HG03103 (cell line): ENCODE data around the gene ID2.

Experiments used
- ATAC-seq: cut with Tn5 transposase; IDR thresholded peaks from one replicate; pipeline ENCODE4 v1.9.1; 2021; ENCODE audit warnings: low read depth; ENCODE audit not compliant: unreplicated experiment

ID2 gene, protein sequence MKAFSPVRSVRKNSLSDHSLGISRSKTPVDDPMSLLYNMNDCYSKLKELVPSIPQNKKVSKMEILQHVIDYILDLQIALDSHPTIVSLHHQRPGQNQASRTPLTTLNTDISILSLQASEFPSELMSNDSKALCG

DNA sequence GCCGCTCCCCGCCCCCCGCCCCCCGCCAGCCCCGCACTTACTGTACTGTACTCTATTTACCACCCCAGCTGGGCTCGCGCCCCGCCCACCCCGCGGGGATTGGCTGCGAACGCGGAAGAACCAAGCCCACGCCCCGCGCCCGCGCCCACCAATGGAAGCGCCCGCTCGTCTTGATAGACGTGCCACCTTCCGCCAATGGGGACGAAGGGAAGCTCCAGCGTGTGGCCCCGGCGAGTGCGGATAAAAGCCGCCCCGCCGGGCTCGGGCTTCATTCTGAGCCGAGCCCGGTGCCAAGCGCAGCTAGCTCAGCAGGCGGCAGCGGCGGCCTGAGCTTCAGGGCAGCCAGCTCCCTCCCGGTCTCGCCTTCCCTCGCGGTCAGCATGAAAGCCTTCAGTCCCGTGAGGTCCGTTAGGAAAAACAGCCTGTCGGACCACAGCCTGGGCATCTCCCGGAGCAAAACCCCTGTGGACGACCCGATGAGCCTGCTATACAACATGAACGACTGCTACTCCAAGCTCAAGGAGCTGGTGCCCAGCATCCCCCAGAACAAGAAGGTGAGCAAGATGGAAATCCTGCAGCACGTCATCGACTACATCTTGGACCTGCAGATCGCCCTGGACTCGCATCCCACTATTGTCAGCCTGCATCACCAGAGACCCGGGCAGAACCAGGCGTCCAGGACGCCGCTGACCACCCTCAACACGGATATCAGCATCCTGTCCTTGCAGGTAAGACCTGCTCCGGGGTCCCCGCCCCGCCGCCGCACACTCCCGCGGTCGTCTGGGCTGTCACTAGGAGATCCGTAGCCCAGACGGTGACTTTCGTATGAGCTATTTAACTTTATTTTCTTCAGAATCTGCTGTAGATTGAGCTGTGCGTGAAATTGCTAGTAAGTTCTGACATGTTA, at the start of gene ID2:
TSS of gene ID2 (plus strand) at position 271 of the 907 bp plus-strand sequence. CDS start at position 381, 110 bp downstream.
- peak; percentile 66 for ATAC-seq

DNA sequence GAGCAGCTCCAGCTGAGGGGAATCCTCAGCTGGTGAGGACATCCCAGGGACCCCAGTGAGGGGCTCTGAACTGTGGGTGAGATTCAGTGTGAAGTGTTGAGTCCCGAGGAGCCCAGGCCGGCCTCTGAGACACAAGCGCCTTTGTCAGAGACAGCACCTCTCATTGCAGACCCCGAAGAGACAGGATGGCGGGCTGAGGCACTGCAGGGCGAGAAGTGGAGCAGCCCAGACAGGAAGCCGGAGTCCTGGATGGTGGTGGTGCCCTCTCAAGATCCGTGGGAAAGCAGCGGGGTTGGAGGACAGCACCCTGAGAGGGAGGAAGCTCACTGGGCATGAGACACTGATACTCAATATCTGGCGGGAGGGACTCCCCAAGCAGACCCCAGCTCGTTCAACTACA, 49.1 kb upstream of the ID2 start:
- no peak for ATAC-seq

DNA sequence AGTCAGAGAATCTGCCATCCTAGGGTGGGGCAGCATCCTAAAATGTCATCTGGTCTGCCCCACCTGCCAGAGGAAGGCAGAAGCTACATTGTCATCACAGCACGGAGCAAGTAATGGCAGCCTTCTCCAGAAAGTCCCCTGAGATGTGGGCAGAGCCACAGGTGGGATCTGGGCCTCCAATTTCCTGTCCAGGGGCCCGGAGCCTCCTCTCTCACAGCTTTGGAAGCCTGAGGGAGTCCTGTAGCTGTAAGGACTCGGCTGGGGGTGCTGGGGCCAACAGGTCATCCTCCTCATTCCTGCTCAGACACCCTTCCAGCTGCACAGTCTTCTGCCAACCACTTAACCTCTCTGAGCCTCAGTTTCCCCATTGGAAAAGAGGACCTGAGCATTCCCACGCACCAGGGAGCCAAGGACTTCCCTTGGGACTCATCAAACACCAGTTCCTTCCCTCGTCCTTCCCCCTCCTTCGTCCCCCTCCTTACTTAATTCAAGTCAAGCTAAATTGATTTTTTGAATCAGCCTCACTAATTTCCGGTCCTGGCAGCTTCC, 48.6 kb upstream of the ID2 start:
- ATAC-seq: no peak

DNA sequence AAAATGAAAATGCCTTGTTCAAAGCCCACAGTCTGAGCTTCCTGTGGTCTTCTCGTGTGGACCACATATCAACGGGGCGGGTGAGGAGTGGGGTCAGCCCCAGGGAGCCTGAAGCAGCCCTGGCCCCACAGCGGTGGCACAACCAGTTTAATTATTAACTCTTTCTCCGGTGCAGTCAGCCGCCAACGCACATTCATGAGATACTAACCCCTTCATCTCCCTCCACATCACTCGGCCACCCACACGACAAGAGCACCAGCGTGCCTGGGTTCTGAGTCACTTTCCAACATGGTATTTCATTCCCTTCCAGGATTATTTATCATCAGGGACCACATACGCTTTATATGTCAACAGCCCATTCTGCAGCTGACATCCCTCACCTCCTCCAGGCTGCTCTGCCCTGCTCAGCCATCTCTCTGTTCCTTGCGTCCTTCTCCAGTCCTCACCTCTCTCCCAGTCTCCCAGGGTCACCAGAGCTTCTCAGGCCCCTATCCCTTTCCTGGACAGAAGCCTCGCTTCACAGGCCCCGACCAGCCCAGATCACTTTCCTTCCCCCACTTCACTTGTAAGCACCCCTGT, 48.0 kb upstream of the ID2 start:
- no peak for ATAC-seq

DNA sequence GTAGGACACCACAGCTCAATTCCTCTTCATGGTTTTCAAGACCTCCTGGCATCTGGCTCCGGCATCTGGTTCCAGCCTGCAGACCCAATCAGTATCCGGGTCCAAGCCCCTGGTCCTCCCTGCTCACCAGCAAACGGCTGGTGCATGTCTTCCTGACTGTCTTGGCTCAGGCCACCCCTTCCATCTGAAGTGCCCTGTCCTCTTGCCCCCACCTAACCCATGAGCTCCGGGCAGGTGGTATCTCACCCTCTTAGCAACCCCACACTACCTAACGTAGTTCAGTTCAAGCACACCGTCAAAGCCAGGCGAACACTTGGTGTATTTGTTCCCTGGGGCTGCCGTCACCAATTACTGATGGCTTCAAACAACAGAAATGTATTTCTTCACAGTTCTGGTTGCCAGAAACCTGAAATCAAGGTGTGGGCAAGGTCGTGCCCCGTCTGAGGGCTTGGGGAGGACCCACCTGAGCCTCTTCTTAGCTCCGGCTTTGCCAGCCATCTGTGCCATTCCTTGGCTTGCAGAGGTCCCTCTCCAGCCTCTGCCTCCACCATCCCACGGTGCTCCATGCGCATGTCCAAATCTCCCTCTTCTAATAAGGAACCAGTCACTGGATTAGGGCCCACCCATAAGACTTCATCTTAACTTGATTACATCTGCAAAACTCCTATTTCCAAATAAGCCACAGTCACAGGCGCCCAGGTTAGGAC, 47.2 kb upstream of the ID2 start:
- ATAC-seq: no peak

DNA sequence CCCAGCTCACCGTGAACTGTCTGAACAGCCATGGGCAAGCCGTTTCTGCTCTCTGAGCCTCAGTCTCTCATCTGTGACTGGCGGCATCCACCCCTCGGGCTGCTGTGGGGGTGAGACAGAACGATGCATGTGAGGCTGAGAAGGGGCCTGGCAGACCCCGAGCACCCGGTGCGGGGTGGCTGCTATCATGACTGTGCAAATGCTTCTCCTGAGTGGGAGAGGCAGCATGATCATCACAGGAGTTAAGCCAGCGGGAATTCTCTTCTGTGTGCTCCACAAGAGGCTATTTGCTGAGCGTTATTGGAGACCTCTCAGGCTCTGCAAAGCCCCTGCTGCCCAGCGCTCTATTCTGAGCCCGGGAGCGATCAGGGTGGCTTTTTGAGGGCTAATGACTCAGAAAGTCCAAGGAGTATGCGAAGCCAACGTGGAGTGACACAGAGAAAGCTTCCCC, 45.8 kb upstream of the ID2 start:
- no peak for ATAC-seq

DNA sequence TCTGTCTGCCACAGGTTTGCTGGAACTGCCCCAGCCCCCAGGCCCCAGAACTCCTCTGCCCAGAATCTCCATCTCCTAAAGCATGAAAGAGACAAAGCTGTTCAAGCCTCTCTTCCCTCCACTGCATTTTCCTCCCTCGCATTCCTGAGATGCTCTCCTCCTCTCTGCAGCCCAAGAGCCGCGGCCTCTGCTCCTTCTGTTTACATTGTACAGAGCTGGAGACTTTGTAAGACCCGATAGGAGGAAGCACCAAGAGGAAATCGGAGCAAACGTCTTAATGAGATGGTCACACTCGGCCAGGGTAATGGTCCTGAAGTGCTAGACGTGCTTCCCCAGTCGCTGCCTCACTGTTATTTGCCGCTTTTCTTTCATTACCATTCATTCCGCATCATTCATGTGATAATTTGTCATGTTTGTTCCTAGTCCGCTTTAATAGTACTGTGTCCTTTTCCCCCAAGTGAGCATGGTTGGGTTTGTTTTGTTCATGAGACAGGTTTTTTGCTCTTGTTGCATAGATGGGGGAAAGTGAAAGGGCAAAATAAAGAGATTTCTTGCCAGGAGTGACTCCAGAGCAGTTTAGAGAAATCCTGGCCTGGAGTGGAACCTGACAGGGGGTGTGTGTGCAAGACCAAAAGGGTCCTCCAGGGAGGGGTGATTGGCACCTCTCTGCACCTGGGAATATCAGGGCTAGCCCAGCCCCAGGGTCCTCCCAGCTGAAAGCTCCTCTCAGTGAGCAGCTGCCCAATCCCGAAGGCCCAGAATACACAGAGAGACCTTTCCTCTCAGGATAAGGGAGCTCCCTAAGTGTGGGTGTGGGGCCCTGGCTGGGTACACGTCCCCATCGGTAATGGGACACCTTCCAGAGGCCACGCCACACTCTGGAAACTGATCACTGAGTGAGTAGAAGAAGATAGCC, 44.9 kb upstream of the ID2 start:
- ATAC-seq: no peak

DNA sequence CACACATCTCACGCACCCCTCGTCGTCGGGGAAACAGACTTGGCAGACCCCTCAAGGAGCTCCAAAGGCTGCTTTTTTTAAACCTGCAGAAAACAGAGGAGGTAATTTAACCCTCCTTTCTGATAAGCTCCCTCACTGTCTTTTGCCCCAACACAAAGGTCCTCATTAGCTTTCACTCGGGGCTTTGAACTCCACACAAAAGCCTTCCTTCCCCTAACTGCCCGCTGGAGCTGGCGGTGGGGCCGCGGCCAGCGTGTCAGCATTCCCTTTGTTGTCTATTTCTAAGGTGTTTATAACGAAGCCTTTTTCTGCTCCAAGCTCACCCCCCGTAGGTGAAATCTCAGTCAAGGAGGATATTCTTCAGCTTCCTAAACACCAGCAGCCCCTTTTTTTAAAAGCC, 43.5 kb upstream of the ID2 start:
- no peak for ATAC-seq

DNA sequence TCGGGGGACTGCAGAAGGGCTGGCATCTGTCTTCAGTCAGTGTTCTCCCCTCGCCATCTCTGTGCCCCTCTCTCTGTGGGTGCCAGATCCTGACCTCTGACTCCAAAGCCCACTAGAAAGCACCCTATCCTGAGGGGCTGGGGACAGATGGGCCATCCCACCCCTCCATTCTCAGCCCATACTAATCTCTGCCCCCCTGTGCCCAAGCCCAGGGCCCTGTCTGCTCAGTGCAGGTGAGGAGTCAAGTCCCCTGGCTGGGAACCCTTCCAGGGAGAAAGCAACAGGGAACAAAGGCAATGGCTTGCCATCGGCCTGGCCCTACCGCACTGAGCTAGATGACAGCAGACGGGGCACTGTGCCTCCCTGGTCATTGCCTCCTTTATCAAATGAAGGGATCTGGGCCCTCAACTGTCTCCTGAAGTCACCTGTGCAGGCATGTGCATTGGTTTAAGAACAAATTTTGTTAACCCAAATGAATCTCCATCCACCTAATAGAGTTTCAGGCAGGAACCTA, 42.7 kb upstream of the ID2 start:
- ATAC-seq: no peak

DNA sequence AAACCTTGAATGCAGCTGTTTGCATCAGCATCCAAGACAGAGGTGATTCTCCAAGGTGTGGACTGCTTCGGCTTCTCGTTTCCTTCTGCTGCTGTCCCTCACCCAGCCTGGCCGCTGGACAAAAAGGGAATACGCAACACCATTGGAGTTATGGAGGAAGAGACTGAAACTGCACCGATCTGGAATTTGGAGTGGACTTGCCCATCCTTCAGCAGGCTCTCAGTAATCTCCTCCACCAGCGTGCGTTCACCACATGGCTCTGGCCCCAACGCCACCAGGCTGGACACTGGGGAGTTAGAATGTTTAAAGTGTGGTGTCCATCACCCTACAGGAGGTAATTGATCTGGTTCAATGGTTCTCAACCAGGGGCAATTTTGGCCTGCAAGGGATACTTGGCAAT, 41.4 kb upstream of the ID2 start:
- ATAC-seq: no peak

DNA sequence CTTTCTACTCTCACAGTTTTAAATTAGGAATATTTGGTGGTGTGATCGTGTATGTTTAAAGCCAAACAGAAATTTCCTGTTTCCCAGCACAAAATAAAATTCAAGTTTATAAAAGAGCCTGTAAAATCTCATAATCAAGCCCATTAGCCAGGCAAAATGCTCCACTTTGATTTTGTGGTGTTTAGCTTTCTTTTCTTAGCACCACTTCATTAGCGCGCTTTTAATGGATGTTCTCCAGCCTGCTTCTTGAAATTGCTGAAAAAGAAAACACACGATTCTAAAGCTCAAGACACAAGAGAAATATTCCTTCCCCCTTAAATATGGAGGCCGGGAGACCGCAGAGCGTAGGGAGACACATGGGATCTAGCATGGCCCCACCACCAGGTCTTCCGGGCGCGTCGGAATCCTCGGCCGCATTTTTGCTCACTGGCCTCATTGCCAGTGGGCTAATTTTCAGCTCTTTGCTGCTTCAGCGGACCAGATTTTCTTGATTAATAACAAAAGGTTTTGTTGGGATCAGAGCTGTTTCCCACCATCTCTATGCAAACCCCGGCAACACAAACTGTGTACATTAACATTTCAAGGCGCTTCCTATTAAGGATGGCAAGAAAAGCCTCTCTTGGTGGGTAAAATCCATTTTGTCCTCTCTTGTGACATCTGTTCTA, 40.4 kb upstream of the ID2 start:
- ATAC-seq: no peak

DNA sequence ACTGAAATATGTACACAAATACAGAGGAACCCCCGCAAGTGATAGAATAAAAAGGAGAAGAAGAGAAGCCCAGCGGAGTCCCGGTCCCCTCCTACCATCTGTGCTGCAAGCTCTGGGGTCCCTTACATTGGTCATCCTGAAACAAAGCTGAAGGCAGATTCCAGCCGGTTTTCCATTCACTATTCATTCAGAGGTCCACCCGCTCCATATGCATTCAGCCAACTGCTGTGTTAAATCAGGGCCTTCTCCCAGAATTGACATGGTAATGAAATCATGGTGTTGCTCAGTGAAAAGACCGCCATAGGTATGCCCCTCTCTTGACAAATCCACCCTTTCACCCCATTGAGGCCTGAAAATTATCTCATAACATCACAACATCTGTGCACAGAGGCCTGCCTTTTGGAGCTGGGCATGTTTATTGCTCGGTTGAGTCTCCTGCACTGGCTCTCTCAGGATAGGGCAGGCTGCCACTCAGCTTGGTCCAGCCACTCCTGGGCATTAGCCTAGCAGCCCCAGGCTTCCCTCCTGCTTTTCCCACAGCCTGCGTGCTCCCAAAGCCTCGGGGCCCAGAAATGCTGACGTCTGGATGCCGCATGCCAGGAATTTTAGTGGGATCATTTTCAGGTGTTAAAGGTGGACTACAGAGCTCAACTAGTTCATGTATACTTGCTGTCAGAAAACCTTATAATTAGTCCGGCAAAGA, 39.3 kb upstream of the ID2 start:
- ATAC-seq: no peak

DNA sequence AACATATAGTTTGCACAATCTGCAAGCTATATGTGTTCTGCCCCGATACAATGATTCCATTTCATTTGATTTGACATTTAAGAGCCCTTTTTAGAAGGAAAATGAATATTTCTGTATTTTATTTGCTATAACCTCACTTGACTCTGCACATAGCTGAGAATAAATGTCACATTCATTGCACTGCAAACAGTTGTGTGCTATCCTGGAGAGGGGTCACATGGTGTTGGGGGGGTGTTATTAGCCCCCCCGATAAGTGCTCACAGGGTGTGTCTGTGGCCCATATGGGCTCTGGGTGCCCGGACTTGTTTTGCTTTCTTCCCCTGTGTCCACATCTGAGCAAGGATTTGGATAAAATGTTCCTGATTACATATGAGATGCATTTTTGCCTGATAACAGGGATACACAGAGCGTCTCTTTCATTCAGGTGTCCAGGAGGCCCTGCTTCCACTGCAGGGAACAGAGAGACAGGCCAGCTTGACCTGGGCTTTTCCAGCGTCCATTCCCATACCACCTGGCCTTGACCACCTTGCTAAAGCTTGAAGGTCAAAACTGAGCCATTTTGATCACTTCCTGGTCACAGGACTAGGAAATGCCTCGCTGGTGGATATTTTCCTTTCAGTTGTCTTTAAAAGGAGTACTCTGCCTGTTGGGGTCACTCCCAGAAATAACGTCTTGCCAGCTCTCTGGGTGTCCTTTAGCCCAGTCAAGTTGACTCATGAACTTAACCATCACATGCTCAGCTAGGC, 38.4 kb upstream of the ID2 start:
- no peak for ATAC-seq

DNA sequence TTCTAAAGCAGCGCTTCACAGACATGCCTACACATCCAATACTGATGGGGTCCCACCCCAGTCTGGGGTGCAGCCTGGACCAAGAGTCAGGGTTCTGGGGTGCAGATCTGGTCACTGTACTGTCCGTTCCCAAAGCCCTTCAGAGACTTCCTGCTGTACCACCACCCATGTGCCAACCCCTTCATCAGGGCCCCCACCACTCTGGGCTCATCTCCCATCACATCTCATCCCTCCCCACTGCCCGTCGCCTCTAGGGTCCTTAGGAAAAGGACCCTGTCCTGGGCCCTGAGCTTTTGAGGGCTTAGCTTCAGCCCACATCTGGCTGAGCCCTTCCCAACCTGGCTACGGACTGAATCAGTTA, 37.9 kb upstream of the ID2 start:
- ATAC-seq: no peak

DNA sequence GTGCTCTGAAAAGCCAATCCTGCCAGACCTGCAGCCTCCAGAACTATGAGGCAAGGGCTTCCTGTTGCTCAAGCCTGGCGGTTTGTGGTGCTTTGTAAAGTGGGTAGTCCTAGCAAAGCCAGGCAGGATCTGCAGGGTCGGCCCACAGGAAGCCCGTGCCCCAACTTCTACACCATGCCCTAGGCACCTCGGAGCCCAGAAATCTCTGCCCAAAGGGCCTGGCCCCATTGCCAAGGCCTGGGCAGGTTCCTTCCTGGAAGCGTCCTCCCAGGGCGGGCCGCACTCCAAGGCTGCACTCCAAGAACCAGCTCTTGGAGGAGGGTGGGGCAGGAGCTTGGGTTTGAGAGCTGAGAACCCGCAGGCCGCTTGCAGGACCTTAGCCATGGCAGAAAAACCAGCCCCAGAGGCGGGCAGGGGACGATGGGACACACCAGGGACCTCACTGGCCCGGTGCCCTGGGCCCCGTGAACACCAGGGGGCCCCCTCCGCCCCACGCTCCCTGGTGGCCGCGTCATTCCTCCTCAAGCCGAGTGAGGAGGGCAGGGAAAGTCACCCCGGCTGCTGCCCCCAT, 37.2 kb upstream of the ID2 start:
- no peak for ATAC-seq

DNA sequence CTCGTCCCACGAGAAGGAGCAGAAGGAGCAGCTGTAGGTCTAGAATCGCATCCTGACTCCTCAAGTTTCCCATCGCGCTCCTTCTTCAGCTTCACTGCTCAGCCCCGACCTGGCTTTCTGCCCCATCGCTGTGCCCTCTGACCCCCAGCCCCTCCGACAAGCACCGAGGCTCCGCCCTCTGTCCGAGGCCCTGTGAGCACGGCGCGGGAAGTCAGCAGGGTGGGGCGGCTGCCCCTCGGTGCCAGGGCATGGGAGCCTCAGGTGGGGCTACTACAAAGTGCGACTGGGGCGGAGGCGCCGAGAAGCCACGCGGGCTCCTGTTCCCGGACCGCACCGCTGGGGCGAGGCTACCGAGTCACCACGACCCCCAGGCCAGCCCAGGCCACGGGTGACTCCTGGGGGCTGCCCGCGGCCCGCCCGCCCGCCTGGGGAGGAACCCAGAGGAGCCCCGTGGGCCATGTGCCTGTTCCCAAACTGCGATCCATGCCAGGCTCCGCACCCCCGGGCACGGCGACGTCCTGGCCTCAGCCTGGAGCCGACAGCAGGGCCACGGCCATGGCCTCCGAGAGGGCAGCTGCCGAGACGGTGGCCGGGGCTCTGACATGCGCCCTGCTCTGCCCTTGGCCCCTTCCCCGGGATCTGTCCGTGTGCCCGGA, 36.6 kb upstream of the ID2 start:
- no peak for ATAC-seq
